NCI-H82 treated with DMSO at 0.1 percent for 48 hours (cell line): Measurements from ENCODE around the gene LRRC70.
"Not testable (repeated sequence)": the region's sequence is repeated elsewhere in the genome, so short reads cannot be mapped to it uniquely, and the experiment has no call there.

Experiments
- DNase-seq: peaks from one replicate; lab custom pipeline; 2025; ENCODE audit not compliant: unreplicated experiment; lab: John Stamatoyannopoulos, UW

Gene LRRC70

GRCh38 chr5:62603934-62604333 lies 25.3 kb downstream of the LRRC70 start:
- DNase-seq, result no peak

DNA sequence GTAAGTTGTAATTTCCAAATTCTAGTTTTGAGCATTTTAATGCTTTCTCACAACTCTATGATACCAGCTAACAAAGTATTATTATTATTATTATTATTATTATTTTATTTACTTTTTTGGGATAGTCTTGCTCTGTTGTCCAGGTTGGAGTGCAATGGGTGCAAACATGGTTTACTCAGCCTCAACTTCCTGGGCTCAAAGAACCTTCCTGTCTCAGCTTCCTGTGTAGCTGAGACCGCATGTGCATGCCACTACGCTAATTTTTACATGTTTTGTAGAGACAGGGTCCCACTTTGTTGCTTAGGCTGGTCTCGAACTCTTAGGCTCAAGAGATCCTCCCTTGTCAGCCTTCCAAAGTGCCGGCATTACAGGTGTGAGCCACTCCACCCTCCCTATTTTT lies 27.0 kb downstream of the LRRC70 start:
- no peak for DNase-seq

GRCh38 chr5:62606878-62607277 lies 28.3 kb downstream of the LRRC70 start:
- no peak for DNase-seq

DNA sequence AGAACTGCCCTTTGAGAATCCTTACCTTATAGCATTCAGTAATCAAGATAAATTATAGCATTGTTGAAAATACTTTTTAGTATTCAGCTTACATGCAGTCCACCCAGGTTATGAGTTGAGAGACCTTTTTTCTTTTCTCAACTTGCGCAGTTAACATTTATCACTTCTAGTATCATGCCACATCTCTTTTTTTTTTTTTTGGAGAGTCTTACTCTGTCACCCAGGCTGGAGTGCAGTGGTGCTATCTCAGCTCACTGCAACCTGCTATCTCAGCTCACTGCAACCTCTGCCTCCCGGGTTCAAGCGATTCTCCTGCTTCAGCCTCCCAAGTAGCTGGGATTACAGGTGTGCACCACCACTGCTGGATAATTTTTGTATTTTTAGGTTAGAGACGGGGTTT lies 29.0 kb downstream of the LRRC70 start:
- no peak for DNase-seq

DNA sequence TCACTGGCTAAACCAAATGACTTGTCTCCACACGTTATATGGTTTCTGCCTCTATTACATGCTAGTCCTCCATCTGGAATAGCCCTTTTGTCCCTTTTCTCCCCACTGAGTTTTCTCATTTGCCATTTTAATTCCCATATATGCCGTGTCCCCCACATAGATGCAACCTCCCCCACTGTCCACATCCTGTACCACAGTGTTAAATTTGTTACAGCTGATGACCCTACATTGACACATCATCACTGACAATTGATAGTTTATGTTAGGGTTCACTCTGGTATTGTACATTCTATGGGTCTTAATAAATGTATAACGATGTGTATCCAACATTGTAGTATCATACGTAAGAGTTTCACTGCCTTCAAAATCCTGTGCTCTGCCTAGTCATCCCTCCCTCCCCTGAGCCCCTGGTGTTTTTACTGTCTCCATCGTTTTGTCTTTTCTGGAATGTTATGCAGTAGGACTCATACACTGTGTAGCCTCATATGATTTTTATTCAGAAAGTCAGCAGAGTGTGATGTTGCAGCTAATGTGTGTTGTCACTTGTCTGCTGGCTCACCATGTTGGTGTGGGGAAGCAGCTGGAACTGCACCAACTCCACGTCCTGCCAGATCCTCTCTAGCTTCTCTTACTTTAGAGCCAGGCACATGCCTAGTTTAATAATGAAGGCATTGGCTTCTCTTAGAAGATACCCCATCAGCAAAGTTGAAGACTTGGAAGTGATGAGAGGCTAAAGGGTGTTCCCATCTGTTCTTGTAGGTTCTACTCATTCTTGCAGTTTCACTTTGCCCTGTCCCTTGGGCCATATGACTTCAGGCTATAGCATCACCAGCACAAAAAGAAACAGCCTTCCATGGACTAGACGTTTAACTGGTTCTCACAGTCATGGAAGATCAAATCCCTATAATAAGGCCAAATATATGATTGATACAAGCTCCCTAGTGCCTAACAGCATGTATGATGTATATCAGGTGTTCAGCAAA lies 30.2 kb downstream of the LRRC70 start:
- no peak for DNase-seq

- DNase-seq, result no peak
Measured at GRCh38 chr5:62614355-62614754, 35.7 kb downstream of the LRRC70 start.

DNA sequence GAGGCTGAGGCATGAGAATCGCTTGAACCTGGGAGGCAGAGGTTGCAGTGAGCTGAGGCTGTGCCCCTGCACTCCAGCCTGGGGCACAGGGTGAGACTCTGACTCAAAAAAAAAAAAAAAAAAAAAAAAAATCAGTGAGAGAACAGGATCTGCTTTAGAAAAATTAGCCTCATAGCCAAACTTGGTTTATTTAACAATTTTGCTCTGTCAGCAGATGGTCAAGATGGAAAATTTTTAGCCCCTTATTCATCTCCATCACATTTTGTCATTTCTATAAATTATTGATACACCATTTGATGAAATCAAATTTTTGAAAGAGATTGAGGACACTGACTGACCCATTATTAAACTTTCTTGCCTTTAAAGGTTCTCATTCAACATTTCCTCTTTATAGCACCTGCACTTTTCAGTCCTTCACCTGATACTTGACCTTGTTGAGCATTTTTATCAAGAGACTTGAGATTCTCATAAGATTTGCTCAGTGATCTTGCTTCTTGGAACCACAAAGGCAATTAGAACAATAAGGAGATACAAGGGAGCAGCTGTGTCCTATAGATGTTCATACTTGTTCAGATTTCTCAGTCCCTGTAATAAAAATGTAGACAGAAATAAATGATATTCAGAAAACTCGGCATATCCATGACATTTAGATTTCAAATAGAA lies 38.1 kb downstream of the LRRC70 start:
- no peak for DNase-seq

GRCh38 chr5:62617943-62618342 lies 39.3 kb downstream of the LRRC70 start:
- DNase-seq, result no peak

GRCh38 chr5:62620761-62621160 lies 42.1 kb downstream of the LRRC70 start:
- no peak for DNase-seq

DNA sequence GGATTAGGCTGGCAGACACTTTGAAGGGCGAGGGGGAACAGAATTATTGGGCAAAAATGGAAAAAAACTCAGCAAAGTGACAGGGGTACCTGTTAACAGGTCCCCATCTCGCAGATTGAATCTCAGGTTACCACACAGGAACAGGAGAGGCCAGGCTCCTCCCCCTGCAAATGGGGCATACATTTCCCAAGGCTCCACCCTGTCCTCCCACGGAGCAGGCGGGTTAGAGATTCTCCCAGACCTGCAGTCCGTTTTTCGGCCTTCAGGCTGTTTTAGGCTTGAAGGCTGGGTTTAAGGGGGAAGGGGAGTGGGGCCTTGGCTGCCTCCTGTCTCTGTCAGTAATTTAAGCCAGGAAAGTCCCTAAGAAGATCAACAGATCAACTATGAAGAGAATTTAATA lies 42.7 kb downstream of the LRRC70 start:
- DNase-seq, result no peak

GRCh38 chr5:62623271-62623670 lies 44.7 kb downstream of the LRRC70 start:
- no peak for DNase-seq

DNA sequence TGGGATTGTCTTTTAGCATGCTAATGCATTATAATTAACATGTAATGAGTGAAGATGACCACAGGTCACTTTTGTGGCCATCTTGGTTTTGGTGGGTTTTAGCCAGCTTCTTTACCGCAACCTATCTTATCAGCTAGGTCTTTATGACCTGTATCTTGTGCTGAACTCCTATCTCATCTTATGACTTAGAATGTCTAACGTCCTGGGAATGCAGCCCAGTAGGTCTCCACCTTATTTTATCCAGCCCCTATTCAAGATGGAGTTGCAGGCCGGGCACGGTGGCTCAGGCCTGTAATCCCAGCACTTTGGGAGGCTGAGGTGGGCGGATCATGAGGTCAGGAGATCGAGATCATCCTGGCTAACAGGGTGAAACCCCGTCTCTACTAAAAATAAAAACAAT lies 45.8 kb downstream of the LRRC70 start:
- DNase-seq, result not testable (repeated sequence)

- DNase-seq, result no peak
Measured at GRCh38 chr5:62626534-62626933, 47.9 kb downstream of the LRRC70 start.

GRCh38 chr5:62627121-62627520 lies 48.5 kb downstream of the LRRC70 start:
- DNase-seq, result no peak

- no peak for DNase-seq
Measured at GRCh38 chr5:62627901-62628300, 49.3 kb downstream of the LRRC70 start.
